ENCODE data around the gene CCDC7.
A peak's percentile ranks its signal among the peaks of the same experiment; 100 is the strongest.
"Not testable (repeated sequence)": the region's sequence is repeated elsewhere in the genome, so short reads cannot be mapped to it uniquely, and the experiment has no call there.

CCDC7 gene

DNA sequence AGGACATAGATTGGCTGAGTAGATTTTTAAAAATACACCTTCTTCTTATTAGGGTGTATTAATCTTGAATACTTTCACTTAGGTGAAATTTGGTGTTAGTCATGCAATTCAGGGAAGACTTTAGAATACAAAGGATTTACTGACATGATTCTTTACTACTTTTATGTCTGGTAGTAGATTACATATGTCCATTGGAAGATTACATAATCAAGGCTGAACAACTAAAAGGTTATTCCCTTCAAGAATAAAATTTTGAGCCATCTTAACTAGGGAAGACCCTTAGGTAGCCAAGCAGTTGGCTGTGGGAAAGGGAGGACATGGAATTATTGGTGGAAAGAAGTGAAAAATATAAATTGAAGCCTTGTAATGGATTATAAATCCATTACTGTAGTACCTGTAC lies 347.1 kb downstream of the CCDC7 start:
- no peak overlapping the region for H3K9ac ChIP-seq (ENCODE audit: low read length)
- H3K4me3 ChIP-seq (ENCODE audit: low read depth, low read length): no peak overlapping the region
- DNase-seq: no peak
- H4K8ac ChIP-seq (ENCODE audit: low read depth, low read length): no peak overlapping the region
- no peaks in the 10 kb centered on the region for H3K4me1 ChIP-seq (ENCODE audit: control insufficient read depth in 1 of 2, insufficient read depth in 2 of 2, low read length in 2 of 2)
- H2BK12ac ChIP-seq (ENCODE audit: low read length): no peak overlapping the region
- H3K18ac ChIP-seq (ENCODE audit: low read length): no peak overlapping the region
- H3K23ac ChIP-seq (ENCODE audit: low read length): no peak overlapping the region
- no peak overlapping the region for H3K14ac ChIP-seq (ENCODE audit: low read length)
- no peak overlapping the region for H4K12ac ChIP-seq (ENCODE audit: low read depth, low read length)
- no peak overlapping the region for H2BK120ac ChIP-seq (ENCODE audit: insufficient read depth, low read length, poor library complexity)
- no peaks in the 10 kb centered on the region for H3K79me1 ChIP-seq (ENCODE audit: low read length)
- no peak overlapping the region for H2AK5ac ChIP-seq (ENCODE audit: low read length)
- H3K27ac ChIP-seq (ENCODE audit: low read depth, low read length): no peak overlapping the region
- H3K27me3 ChIP-seq (ENCODE audit: insufficient read depth, low read length): no peaks in the 10 kb centered on the region
- no peaks in the 10 kb centered on the region for H3K79me2 ChIP-seq (ENCODE audit: control insufficient read depth, insufficient read depth, low read length, poor library complexity)
- H3K4ac ChIP-seq (ENCODE audit: low read depth, low read length): no peak overlapping the region
- no peak overlapping the region for H3K4me2 ChIP-seq (ENCODE audit: low read length)
- H3K36me3 ChIP-seq (ENCODE audit: control insufficient read depth in 1 of 2, insufficient read depth in 2 of 2, low read length in 2 of 2): no peaks in the 10 kb centered on the region
- no peak overlapping the region for H2AFZ ChIP-seq (ENCODE audit: insufficient read depth, low read length, poor library complexity)
- no peak overlapping the region for H4K91ac ChIP-seq (ENCODE audit: low read depth, low read length)
- H3K9me3 ChIP-seq (ENCODE audit: insufficient read depth, low read depth, low read length): peaks cover 4% of the 10 kb centered on the region
- no peak overlapping the region for H2BK5ac ChIP-seq (ENCODE audit: low read depth, low read length, poor library complexity)

DNA sequence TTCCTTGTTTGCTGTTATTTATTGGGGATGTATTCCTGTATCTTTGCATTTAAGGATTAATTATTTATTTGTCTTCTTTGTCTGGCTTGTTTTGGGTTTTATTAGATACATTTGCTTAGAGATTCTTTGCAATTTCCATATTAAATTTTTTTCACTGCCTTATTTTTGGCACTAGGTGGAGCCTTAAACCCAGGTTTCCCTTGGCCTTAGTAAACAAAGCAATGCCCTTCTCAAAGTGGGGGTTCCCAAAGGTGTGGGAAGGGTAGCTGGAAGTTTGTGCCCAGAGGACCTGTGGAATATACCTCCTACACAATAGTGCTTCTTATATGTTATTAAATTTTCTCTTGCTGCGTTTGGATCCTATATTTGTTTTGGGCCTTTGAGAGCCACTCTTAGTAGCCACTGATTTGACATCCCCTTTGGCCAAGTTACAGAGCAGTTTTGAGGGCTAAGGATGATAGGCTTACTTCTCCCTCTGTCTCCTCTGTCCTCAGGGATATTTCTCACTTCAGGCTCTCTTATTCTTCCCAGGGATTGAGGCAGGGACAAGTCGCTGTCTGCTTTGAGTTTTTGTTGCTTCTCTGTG lies 349.8 kb downstream of the CCDC7 start:
- H2BK5ac ChIP-seq (ENCODE audit: low read depth, low read length, poor library complexity): no peak overlapping the region

DNA sequence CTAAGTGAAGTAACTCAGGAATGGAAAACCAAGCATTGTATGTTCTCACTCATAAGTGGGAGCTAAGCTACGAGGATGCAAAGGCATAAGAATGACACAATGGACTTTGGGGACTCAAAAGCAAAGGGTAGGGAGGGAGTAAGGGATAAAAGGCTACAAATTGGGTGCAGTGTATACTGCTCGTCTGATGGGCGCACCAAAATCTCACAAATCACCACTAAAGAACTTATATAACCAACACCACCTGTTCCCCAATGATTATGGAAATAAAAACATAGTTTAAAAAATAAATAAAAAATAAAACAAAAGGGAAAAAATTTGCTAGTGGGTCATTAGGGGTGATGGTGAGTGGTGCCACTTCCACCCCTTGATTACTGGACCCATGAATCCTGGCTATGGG lies 351.5 kb downstream of the CCDC7 start:
- H3K79me1 ChIP-seq (ENCODE audit: low read length); H3K9me3 ChIP-seq (ENCODE audit: insufficient read depth, low read depth, low read length); H3K9ac ChIP-seq (ENCODE audit: low read length); H2BK5ac ChIP-seq (ENCODE audit: low read depth, low read length, poor library complexity); H3K4me3 ChIP-seq (ENCODE audit: low read depth, low read length); H3K4me2 ChIP-seq (ENCODE audit: low read length); DNase-seq; H2AFZ ChIP-seq (ENCODE audit: insufficient read depth, low read length, poor library complexity); H3K14ac ChIP-seq (ENCODE audit: low read length); H2BK12ac ChIP-seq (ENCODE audit: low read length); H3K79me2 ChIP-seq (ENCODE audit: control insufficient read depth, insufficient read depth, low read length, poor library complexity); H4K8ac ChIP-seq (ENCODE audit: low read depth, low read length); H3K18ac ChIP-seq (ENCODE audit: low read length); H4K91ac ChIP-seq (ENCODE audit: low read depth, low read length); H4K12ac ChIP-seq (ENCODE audit: low read depth, low read length); H3K4me1 ChIP-seq (ENCODE audit: control insufficient read depth in 1 of 2, insufficient read depth in 2 of 2, low read length in 2 of 2); H3K27ac ChIP-seq (ENCODE audit: low read depth, low read length); H3K27me3 ChIP-seq (ENCODE audit: insufficient read depth, low read length); H2BK120ac ChIP-seq (ENCODE audit: insufficient read depth, low read length, poor library complexity); H3K23ac ChIP-seq (ENCODE audit: low read length); H2AK5ac ChIP-seq (ENCODE audit: low read length); H3K4ac ChIP-seq (ENCODE audit: low read depth, low read length); H3K36me3 ChIP-seq (ENCODE audit: control insufficient read depth in 1 of 2, insufficient read depth in 2 of 2, low read length in 2 of 2): not testable (repeated sequence)
- no CpG with 5 or more reads among the region's 3 CpGs for WGBS (ENCODE audit: extremely low coverage, insufficient coverage, insufficient read length)

More for the DNA sequence above, 349.8 kb downstream of the CCDC7 start:
- Histone ChIP-seq H3K4me1 (ENCODE audit: control insufficient read depth in 1 of 2, insufficient read depth in 2 of 2, low read length in 2 of 2) (no peaks in the 10 kb centered on the region), H4K91ac (ENCODE audit: low read depth, low read length) (no peak overlapping the region), H3K9ac (ENCODE audit: low read length) (no peak overlapping the region), H3K4me3 (ENCODE audit: low read depth, low read length) (no peak overlapping the region), H4K8ac (ENCODE audit: low read depth, low read length) (no peak overlapping the region), H3K27ac (ENCODE audit: low read depth, low read length) (no peak overlapping the region), H2BK12ac (ENCODE audit: low read length) (no peak overlapping the region), H3K79me1 (ENCODE audit: low read length) (no peaks in the 10 kb centered on the region), H3K79me2 (ENCODE audit: control insufficient read depth, insufficient read depth, low read length, poor library complexity) (no peaks in the 10 kb centered on the region), H2AFZ (ENCODE audit: insufficient read depth, low read length, poor library complexity) (no peak overlapping the region), H3K36me3 (ENCODE audit: control insufficient read depth in 1 of 2, insufficient read depth in 2 of 2, low read length in 2 of 2) (no peaks in the 10 kb centered on the region), H4K12ac (ENCODE audit: low read depth, low read length) (no peak overlapping the region), H3K4ac (ENCODE audit: low read depth, low read length) (no peak overlapping the region), H3K4me2 (ENCODE audit: low read length) (no peak overlapping the region), H3K9me3 (ENCODE audit: insufficient read depth, low read depth, low read length) (no peaks in the 10 kb centered on the region), H2BK120ac (ENCODE audit: insufficient read depth, low read length, poor library complexity) (no peak overlapping the region), H3K23ac (ENCODE audit: low read length) (no peak overlapping the region), H3K14ac (ENCODE audit: low read length) (no peak overlapping the region), H3K18ac (ENCODE audit: low read length) (no peak overlapping the region), H3K27me3 (ENCODE audit: insufficient read depth, low read length) (no peaks in the 10 kb centered on the region), H2AK5ac (ENCODE audit: low read length) (no peak overlapping the region)
- WGBS (ENCODE audit: extremely low coverage, insufficient coverage, insufficient read length): no CpG with 5 or more reads among the region's 2 CpGs
- peak in 1 of 2 donors; percentile 42 for DNase-seq

GRCh38 chr10:32846974-32847373 lies 401.0 kb downstream of the CCDC7 start:
- Histone ChIP-seq H2BK120ac (ENCODE audit: insufficient read depth, low read length, poor library complexity) (no peak overlapping the region), H3K27ac (ENCODE audit: low read depth, low read length) (no peak overlapping the region), H3K4me3 (ENCODE audit: low read depth, low read length) (no peak overlapping the region), H3K4me2 (ENCODE audit: low read length) (no peak overlapping the region), H3K4ac (ENCODE audit: low read depth, low read length) (no peak overlapping the region), H3K14ac (ENCODE audit: low read length) (no peak overlapping the region), H3K18ac (ENCODE audit: low read length) (no peak overlapping the region), H4K8ac (ENCODE audit: low read depth, low read length) (no peak overlapping the region), H3K27me3 (ENCODE audit: insufficient read depth, low read length) (no peaks in the 10 kb centered on the region), H3K79me2 (ENCODE audit: control insufficient read depth, insufficient read depth, low read length, poor library complexity) (no peaks in the 10 kb centered on the region), H3K23ac (ENCODE audit: low read length) (no peak overlapping the region), H4K91ac (ENCODE audit: low read depth, low read length) (no peak overlapping the region), H3K79me1 (ENCODE audit: low read length) (no peaks in the 10 kb centered on the region), H4K12ac (ENCODE audit: low read depth, low read length) (no peak overlapping the region), H2BK5ac (ENCODE audit: low read depth, low read length, poor library complexity) (no peak overlapping the region), H3K9ac (ENCODE audit: low read length) (no peak overlapping the region), H2AFZ (ENCODE audit: insufficient read depth, low read length, poor library complexity) (no peak overlapping the region), H3K9me3 (ENCODE audit: insufficient read depth, low read depth, low read length) (no peaks in the 10 kb centered on the region), H2AK5ac (ENCODE audit: low read length) (no peak overlapping the region), H3K4me1 (ENCODE audit: control insufficient read depth in 1 of 2, insufficient read depth in 2 of 2, low read length in 2 of 2) (no peaks in the 10 kb centered on the region), H3K36me3 (ENCODE audit: control insufficient read depth in 1 of 2, insufficient read depth in 2 of 2, low read length in 2 of 2) (no peaks in the 10 kb centered on the region), H2BK12ac (ENCODE audit: low read length) (no peak overlapping the region)
- no CpG with 5 or more reads among the region's 4 CpGs for WGBS (ENCODE audit: extremely low coverage, insufficient coverage, insufficient read length)
- DNase-seq: no peak

Data from trophoblast cell (in vitro differentiated cells and primary cell).